Mucosa of stomach (tissue), 1 donor: Measurements from ENCODE around the gene QPCTL.

Experiments used
- H3K27me3 ChIP-seq: one replicate; pipeline ENCODE4 v1.7.0; 2013; ENCODE audit warnings: mild to moderate bottlenecking, low read length; ENCODE audit not compliant: control insufficient read depth, insufficient read depth
- H3K36me3 ChIP-seq: one replicate; pipeline ENCODE4 v1.7.0; 2013; ENCODE audit warnings: low read length; ENCODE audit not compliant: control insufficient read depth, insufficient read depth
- H3K4me1 ChIP-seq: one replicate; pipeline ENCODE4 v1.7.0; 2013; ENCODE audit warnings: mild to moderate bottlenecking, low read length; ENCODE audit not compliant: control insufficient read depth, insufficient read depth
- H3K4me3 ChIP-seq: one replicate; pipeline ENCODE4 v1.7.0; 2013; ENCODE audit warnings: low read length
- H3K9ac ChIP-seq: one replicate; pipeline ENCODE4 v1.7.0; 2013; ENCODE audit warnings: mild to moderate bottlenecking, low read length, moderate library complexity
- H3K9me3 ChIP-seq: one replicate; pipeline ENCODE4 v1.7.0; 2013; ENCODE audit warnings: mild to moderate bottlenecking, low read length, moderate library complexity; ENCODE audit not compliant: control insufficient read depth
- donor health status: Pancreatic carcinoma.

The QPCTL gene

DNA sequence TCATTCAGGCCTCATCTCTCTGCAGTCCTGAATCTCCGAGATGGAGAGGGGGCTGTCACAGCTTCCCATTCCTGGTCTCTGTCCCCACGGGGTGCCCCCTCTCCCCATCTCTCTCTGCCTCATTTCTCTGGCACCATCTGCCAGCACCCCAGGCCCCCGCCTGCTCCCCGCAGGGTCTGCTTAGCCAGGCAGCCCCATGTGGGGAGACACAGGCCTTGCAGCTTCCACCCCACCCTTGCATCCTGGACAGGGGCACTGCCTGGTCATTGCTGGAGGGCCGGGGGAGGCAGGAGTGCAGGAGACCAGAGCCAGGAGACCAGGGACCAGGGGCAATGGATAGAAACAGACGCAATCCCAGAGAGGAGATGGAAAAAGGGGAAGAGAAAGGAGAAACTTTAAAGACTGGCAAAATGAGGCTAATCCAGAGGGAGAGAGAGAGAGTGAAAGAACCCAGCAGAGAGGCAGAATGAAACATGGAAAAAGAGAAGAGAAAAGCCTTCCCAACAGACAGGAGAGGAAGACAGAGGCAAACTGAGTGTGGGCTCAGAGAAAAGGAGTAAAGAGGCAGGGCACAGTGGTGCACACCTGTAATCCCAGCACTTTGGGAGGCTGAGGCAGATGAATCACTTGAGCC, 33.3 kb upstream of the QPCTL start:
- Histone ChIP-seq H3K4me1 (no peaks in the 10 kb centered on the region), H3K9me3 (no peaks in the 10 kb centered on the region), H3K9ac (no peak overlapping the region), H3K4me3 (no peak overlapping the region), H3K27me3 (no peaks in the 10 kb centered on the region), H3K36me3 (no peaks in the 10 kb centered on the region)

DNA sequence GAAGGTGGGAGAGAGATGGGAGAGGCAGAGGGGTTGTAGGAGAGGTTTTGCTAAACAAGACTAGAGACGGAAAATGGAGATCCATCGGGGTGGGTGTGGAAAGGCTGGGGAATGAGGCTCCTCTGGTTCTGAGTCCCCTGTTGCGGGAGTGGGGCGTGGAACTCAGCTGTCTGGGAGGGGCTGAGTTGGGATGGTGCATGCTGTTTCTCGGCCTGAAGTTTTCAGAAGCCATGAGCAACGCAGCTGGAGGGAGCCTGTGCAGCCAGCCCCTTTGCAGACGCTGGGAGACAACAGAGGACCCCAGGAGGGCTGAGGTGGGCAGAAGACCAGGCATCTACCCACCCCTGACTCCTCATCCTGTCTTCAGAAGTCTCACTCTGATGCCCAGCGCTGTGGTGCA, 31.8 kb upstream of the QPCTL start:
- Histone ChIP-seq H3K36me3 (no peaks in the 10 kb centered on the region), H3K4me1 (no peaks in the 10 kb centered on the region), H3K27me3 (no peaks in the 10 kb centered on the region), H3K4me3 (no peak overlapping the region), H3K9ac (no peak overlapping the region), H3K9me3 (no peaks in the 10 kb centered on the region)

DNA sequence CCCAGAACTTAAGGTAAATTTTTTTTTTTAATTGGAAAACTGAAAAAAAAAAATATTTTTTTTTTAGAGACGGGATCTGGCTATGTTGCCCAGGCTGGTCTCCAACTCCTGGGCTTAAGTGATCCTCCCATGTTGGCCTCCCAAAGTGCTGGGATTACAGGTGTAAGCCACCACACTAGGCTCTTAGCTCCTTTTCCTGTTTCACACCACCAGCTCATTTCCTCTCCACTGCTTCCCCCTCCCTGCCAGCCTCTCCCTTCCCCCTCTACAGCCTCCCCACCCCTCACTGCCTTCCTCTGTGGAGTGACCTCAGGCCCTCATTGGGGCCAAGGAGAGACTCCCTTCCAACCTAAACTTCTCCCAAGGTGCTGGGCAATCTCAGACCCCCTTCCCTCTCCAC, 28.7 kb upstream of the QPCTL start:
- no peak overlapping the region for H3K4me3 ChIP-seq
- H3K9me3 ChIP-seq, result no peaks in the 10 kb centered on the region
- H3K36me3 ChIP-seq, result no peaks in the 10 kb centered on the region
- no peak overlapping the region for H3K9ac ChIP-seq
- H3K27me3 ChIP-seq, result peaks cover 7% of the 10 kb centered on the region
- peaks cover 7% of the 10 kb centered on the region for H3K4me1 ChIP-seq

DNA sequence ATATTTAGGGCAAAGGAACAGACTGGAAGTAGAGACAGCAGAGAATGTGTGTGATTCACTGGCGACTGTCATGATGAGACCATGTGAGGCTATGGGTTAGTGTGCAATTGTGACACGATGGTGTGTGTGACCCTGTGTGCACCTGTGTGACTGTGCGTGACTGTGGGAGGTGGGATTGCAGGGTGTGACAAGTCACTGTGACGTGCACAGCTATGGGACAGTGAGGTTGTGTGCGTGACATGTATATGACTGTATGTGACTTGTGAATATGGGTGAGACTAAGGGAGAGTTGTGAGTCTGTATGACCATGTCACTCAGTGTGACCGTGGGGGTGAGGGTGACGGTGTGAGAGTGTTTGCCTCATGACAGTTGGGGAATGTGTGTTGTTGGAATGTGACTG, 27.9 kb upstream of the QPCTL start:
- Histone ChIP-seq H3K9ac (no peak overlapping the region), H3K4me1 (peaks cover 7% of the 10 kb centered on the region), H3K27me3 (peaks cover 14% of the 10 kb centered on the region), H3K4me3 (no peak overlapping the region), H3K9me3 (no peaks in the 10 kb centered on the region), H3K36me3 (no peaks in the 10 kb centered on the region)

DNA sequence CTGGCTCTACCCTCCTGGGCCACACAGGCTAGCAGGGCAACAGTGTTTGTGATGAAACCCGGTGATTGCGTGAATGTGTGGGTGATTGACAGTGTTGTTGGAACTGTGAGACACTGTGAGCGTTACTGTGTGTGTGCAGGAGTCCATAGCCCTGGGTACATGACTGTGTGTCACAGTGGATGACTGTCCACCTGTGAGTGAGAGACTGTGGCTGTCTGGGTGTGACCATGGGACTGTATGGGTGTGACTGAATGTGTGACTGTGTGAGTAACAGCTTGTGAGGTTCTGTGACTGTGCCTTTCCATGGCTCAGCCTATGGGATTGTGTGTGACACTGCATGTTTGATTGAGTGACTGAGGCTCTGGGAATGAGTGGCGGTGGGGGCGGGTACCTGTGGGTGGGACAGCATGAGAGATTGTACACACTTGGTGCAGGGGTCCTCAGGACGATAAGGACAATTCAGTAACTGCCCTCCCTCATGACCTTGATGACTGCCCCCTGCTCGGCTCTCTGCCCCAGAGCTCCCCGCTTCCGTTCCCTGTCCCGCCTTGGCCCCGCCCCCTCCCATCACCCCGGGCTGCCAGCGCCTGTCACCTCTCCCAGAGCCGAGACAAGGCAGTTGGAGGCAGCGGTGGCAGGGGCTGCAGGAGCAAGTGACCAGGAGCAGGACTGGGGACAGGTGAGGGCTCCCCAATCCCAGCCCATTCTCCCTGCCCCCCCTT, 24.7 kb upstream of the QPCTL start, which contains the start of gene GIPR:
Gene GIPR (plus strand): TSS at position 602 of the 722 bp plus-strand sequence. CDS start 1,300 bp downstream, outside the sequence.
- Histone ChIP-seq H3K4me1 (peaks cover 18% of the 10 kb centered on the region), H3K27me3 (peaks cover 24% of the 10 kb centered on the region), H3K9ac (peak within 1 kb of the TSS; percentile 89), H3K4me3 (peak within 1 kb of the TSS; percentile 71), H3K36me3 (no peaks in the 10 kb centered on the region), H3K9me3 (no peaks in the 10 kb centered on the region)

DNA sequence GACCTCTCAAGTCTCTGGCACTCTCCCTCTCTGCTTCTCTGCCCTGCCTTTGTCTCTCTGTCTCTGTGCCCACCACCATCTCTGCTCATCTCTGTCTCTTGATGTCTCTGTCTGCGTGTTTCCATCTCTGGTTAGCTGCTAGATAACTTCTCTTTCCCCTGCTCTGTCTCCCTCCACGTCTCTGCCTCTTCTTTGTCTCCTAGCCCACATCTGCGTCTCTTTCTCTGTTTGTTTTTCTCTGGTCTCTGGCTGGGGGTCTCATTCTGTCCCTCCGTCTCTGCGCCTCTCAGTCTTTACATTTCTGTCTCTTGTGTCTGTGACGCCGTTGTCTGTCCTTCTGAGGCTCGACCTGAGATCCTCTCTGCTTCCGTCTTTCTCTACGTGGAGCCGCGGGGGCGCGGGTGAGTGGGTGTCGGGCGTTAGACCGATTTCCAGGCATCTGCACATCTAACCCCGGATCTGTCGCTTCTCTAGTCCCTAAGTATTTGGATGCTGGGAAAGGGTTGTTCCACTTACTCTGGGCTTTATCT, 24.1 kb upstream of the QPCTL start:
- Histone ChIP-seq H3K4me3 (peak overlapping the region; percentile 71), H3K4me1 (peaks cover 18% of the 10 kb centered on the region), H3K27me3 (peaks cover 24% of the 10 kb centered on the region), H3K36me3 (no peaks in the 10 kb centered on the region), H3K9me3 (no peaks in the 10 kb centered on the region), H3K9ac (peak overlapping the region; percentile 89)

DNA sequence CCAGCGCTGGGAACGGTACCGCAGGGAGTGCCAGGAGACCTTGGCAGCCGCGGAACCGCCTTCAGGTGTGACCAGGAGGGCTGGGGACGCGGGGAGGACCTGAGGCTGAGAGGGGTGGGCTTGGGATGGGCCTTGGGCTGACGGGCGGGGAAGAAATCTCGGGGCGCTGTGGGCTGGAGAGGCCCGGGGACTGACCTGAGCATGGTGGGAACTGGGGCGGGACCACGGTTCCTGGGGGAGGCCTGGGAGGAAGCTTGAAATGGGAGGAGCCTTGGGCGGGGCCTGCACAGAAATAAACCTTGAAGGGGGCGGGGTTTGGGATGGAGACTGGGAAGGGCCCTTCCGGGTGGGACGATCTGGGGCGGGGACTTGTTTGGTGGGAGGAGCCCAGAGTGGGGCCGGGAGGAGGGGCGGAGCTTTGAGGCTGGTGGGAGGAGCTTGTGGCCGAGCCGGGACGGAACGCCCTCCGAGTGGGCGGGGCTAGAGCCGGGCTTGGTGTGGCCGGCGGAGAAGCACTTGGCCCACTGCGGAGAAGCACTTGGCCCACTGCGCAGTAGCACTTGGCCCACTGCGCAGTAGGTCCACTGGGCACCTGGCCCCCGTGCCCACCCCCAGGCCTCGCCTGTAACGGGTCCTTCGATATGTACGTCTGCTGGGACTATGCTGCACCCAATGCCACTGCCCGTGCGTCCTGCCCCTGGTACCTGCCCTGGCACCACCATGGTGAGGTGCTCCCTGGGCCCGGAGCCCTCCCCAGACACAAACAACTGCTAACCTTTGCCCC, 21.6 kb upstream of the QPCTL start:
- no peak overlapping the region for H3K4me3 ChIP-seq
- peak overlapping the region; percentile 71 for H3K9ac ChIP-seq
- peaks cover 18% of the 10 kb centered on the region for H3K4me1 ChIP-seq
- peaks cover 24% of the 10 kb centered on the region for H3K27me3 ChIP-seq
- no peaks in the 10 kb centered on the region for H3K9me3 ChIP-seq
- no peaks in the 10 kb centered on the region for H3K36me3 ChIP-seq

DNA sequence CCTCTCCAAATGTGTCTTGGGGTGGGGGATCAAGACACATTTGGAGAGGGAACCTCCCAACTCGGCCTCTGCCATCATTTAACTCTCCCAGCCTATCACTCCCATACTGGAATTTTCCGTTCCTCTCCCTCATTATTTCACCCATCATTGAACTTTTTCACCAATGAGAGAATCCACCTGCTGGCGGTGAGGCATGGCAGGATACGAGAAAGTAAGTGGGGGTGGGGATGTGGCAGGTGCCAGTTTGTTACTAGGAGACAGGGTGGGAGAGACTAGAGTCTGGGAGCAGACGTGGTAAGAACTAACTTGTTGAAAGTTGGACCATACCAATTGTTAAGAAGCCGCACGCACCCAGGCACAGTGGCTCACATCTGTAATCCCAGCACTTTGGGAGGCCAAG, 17.5 kb upstream of the QPCTL start:
- Histone ChIP-seq H3K9me3 (no peaks in the 10 kb centered on the region), H3K36me3 (no peaks in the 10 kb centered on the region), H3K9ac (no peak overlapping the region), H3K4me1 (peaks cover 25% of the 10 kb centered on the region), H3K4me3 (no peak overlapping the region), H3K27me3 (peaks cover 19% of the 10 kb centered on the region)

DNA sequence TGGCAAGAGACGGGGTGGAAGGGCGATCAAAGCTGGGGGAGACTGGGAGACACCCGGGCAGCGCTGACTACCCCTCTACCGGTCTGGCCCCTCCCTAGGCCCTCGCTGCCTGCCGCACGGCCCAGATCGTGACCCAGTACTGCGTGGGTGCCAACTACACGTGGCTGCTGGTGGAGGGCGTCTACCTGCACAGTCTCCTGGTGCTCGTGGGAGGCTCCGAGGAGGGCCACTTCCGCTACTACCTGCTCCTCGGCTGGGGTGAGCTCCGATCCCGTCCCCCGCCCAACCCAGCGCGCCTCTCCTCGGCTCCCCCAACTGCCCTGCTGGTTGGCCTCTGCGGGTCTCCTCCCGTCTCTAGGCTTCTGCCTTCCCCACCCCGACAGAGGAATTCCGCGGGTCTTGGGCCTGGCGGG, 15.6 kb upstream of the QPCTL start:
- peaks cover 9% of the 10 kb centered on the region for H3K27me3 ChIP-seq
- H3K9me3 ChIP-seq, result no peaks in the 10 kb centered on the region
- no peak overlapping the region for H3K4me3 ChIP-seq
- H3K4me1 ChIP-seq, result peaks cover 23% of the 10 kb centered on the region
- peak overlapping the region; percentile 18 for H3K9ac ChIP-seq
- no peaks in the 10 kb centered on the region for H3K36me3 ChIP-seq

DNA sequence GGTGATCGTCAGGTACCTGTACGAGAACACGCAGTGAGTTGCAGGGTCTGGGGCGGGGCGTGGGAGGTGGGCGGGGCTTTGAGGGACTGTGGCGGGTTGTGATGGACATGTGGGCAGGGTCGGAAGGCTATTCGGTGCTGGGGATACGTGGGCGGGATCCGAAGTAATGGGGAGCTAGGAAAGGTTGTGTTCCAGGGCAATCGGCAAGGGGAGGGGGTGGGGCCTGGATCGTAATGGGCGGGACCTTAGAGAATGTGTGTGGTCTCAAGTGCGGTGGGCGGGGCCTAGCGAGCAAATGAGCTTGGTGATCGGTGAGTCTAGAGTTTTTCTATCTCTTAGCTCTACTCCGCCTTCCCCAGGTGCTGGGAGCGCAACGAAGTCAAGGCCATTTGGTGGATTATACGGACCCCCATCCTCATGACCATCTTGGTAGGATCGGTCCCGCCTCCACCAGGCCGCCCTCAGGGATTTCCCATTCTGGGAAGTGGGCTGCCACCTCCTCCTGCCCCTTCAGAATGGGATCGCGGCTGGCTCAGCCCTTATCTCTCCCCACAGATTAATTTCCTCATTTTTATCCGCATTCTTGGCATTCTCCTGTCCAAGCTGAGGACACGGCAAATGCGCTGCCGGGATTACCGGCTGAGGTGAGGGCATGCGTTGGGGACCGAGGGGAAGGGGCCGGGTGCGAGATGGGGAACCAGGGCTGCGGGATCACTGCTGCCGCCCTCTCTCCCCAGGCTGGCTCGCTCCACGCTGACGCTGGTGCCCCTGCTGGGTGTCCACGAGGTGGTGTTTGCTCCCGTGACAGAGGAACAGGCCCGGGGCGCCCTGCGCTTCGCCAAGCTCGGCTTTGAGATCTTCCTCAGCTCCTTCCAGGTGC, 14.9 kb upstream of the QPCTL start:
- H3K9me3 ChIP-seq, result no peaks in the 10 kb centered on the region
- H3K36me3 ChIP-seq, result no peaks in the 10 kb centered on the region
- peak overlapping the region; percentile 19 for H3K4me3 ChIP-seq
- H3K9ac ChIP-seq, result peak overlapping the region; percentile 22
- peaks cover 9% of the 10 kb centered on the region for H3K27me3 ChIP-seq
- peaks cover 26% of the 10 kb centered on the region for H3K4me1 ChIP-seq

DNA sequence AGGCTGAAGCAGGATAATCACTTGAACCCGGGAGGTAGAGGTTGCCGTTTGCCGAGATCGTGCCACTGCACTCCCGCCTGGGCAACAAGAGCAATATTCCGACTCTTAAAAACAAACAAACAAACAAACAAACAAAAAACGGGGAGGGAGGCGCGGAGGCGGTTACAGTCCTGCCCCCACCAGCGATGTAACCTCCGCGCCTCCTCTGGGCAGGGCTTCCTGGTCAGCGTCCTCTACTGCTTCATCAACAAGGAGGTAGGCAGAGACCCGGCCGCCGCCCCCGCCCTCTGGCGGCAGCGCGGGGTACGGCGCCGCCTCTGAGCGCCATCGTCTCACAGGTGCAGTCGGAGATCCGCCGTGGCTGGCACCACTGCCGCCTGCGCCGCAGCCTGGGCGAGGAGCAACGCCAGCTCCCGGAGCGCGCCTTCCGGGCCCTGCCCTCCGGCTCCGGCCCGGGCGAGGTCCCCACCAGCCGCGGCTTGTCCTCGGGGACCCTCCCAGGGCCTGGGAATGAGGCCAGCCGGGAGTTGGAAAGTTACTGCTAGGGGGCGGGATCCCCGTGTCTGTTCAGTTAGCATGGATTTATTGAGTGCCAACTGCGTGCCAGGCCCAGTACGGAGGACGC, 11.0 kb upstream of the QPCTL start:
- peak overlapping the region; percentile 31 for H3K9ac ChIP-seq
- no peaks in the 10 kb centered on the region for H3K36me3 ChIP-seq

More for the DNA sequence above, 11.0 kb upstream of the QPCTL start:
- Histone ChIP-seq H3K27me3 (peaks cover 9% of the 10 kb centered on the region), H3K4me1 (peaks cover 29% of the 10 kb centered on the region), H3K4me3 (no peak overlapping the region), H3K9me3 (no peaks in the 10 kb centered on the region)
